Activated T-cell treated with anti-CD3 and anti-CD28 coated beads, Interleukin-2, amount 50 U/mL, for 1 hour (primary cell): ENCODE results near the gene SLC30A5.
"Not testable (repeated sequence)": the region's sequence is repeated elsewhere in the genome, so short reads cannot be mapped to it uniquely, and the experiment has no call there.

Experiments used
- DNase-seq: peaks from one replicate; pipeline ENCODE4 v3.0.0-alpha.2; 2020

Gene SLC30A5

DNA sequence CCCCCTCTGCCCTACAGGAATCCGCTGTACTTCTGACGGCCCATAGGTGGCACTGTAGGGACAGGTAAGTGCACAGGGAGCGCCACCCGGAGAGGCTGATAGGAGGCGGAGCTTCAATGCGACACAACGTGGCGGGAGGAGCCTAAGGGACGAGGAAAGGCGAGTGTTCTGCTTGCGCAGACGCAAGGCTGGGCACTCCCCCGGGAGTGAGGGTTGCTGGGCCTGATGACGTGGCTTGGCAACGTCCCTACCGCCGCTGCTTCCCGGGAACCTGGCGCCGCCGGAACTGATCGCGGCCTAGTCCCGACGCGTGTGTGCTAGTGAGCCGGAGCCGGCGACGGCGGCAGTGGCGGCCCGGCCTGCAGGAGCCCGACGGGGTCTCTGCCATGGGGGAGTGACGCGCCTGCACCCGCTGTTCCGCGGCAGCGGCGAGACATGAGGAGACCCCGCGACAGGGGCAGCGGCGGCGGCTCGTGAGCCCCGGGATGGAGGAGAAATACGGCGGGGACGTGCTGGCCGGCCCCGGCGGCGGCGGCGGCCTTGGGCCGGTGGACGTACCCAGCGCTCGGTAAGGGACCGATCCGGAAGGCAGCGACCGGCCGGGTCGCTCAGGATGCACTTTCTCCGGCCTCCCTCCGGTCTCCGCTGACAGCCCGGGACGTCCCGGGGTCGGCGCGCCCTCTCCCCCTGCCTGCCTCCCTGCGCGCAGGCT is at the start of gene SLC30A5:
SLC30A5 (plus strand) TSS at position 244 of the 712 bp plus-strand sequence; CDS start at position 486, 242 bp downstream.
- peak; percentile 96 for DNase-seq

DNA sequence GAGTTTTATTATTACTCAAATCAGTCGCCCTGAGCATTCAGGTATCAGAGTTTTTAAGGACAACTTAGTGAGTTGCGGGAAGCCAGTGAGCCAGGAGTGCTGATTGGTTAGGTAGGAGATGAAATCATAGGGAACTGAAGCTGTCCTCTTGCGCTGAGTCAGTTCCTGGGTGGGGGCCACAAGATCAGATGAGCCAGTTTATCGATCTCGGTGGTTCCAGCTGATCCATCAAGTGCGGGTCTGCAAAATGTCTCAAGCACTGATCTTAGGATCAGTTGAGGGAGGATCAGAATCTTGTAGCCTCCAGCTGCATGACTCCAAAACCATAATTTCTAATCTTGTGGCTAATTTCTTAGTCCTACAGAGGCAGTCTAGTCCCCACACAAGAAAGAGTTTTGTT is 48.6 kb upstream of the SLC30A5 start:
- not testable (repeated sequence) for DNase-seq

- no peak for DNase-seq
These were observed 47.3 kb upstream of the SLC30A5 start for GRCh38 chr5:69046375-69046957.

DNA sequence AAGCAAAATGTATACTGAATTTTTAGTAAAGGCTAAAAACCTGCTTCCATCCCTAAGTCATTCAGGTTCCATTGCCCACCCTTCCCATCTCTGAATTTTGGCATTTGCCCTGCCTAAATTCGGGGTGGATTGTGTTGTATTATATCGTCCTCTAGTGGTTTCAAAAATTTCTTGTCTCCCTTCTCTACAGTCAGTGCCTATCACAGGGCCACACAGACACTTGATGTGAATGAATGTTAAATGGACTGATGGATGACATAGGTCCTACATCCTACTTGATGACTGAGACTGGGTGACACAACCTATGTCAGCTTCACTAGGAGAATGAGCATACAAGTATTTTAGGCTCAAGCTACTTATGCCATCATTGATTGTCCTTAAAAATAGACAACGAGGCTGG is 45.6 kb upstream of the SLC30A5 start:
- no peak for DNase-seq

DNA sequence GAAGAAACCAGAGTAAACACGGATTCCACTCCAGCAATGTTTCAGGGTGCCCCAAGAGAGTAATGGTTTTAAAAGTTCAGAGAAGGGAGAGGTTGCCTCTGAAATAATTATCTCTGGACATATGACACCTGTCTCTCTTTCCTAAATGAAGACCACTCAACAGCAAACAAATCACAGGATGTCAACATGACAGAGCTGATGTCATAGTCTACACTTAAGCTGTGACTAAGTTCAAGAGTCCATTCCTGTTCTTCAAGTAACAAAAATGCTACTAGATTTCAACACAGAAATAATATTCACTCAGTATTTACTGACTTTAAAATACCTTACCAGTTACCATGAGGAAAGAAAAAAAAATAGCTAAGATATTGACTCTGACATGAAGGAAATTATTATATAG is 44.7 kb upstream of the SLC30A5 start:
- DNase-seq, result no peak

DNA sequence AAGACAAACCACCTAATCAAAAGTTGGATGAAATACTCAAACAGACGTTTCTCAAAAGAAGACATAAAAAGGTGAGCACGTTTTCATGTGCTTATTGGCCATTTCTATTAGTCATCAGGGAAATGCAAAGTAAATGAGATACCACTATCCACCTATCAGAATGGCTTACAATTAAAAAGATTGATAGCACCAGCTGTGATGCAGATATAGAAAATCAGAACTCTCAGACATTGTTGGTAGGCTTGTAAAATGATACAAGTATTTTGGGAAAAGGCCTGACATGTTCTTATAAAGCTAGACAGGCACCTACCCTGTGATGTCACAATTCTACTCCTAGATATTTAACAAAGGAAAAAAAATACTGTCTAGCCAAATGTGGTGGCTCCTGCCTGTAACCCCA is 44.0 kb upstream of the SLC30A5 start:
- DNase-seq, result no peak

- no peak for DNase-seq
These were observed 43.6 kb upstream of the SLC30A5 start for GRCh38 chr5:69050214-69050613.

DNA sequence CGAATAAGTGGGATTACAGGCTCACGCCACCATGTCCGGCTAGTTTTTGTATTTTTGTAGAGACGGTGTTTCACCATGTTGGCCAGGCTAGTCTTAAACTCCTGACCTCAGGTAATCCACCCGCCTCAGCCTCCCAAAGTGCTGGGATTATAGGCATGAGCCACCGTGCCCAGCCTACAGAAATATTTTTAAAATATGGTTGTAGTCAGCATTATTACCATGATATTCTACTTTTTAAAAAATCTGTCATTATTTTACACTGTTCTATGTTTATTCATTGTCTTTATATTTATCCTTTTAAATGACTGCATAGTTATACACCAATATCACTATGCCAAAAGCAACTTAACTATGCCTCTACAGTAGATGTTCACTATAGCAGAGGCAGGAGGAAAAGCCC is 41.6 kb upstream of the SLC30A5 start:
- no peak for DNase-seq

DNA sequence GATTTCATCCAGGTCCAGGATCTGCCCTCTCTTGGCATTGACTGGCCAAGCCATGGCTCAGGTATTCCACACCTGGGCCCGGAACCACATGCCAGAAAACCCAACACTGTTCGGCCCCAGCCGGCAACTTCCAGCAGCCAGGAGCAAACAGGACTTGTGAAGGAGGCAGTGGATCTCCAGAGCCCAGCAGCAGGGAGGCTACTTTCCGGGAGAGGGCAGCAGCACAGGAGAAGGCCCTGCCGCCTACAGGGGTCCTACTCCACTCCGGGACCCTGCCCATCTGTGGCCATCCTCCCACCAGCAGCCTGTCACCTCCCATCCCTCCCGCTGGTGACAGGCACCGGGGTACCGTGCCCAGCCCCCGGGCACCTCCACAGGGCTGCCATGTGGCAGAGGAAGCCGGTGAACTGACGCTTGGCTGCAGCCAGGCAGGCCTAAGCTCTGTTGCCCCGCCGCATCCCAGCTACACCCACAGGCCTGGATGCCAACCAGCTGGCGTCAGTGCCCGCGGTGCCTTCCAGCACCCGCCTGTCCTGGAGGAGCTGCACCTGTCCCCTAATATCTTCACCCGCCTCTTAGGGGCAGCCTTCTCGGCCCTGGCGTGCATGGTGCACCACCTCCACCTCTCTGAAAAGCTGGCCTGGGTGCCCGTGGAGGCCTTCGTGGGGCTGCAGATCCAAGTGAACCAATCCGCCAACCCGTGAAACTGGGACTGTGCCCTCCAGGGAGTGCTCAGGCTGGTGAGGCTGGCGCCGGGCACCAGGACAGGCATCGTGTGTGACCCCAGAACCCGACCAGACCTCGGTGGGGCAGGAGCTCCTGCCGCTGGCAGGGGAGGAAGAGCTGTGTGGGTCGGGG is 18.9 kb upstream of the SLC30A5 start:
- DNase-seq, result no peak

GRCh38 chr5:69075522-69076179 is 18.2 kb upstream of the SLC30A5 start:
- no peak for DNase-seq

- DNase-seq, result no peak
These were observed 14.8 kb upstream of the SLC30A5 start for GRCh38 chr5:69078921-69079540.

- no peak for DNase-seq
These were observed 14.3 kb upstream of the SLC30A5 start for GRCh38 chr5:69079556-69079955.

DNA sequence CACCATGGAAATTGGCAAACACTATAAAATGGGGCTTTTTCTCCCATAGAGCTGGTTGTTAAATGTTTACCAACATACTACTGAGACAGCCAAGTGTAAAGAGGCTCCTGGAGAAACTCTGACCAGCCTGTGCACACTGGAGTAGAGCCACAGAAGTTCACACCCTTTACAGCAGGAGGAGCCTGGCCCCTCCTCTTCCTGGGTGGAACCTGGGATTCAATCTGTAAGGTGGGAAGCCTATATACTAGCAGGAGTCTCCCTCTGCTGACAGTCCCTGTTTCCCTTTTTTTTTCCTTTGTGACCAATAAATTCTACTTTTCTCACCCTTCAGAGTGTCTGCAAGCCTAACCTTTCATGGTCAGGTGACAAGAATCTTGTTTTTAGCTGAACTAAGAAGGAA is 10.4 kb upstream of the SLC30A5 start:
- DNase-seq, result no peak

- DNase-seq, result no peak
These were observed 9.6 kb upstream of the SLC30A5 start for GRCh38 chr5:69084195-69084594.

DNA sequence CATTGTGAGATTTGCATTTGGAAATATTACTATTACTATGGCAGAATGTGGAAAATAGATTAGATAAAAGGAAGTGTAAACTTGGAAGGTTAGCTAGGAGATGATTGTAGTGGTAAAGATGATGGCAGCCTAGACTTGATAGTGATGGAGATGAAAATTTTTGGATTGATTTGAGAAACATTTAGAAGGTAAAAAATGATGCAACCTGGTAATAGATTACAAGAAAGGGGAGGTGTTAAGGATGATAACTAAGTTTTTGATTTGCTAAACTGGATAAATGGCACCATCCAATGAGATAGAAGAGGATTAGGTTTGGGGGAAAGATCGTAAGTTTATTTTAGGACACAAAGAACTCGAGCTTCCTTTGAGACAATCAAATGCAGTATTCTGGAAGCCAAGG is 8.9 kb upstream of the SLC30A5 start:
- no peak for DNase-seq

GRCh38 chr5:69086206-69086605 is 7.6 kb upstream of the SLC30A5 start:
- DNase-seq, result no peak

DNA sequence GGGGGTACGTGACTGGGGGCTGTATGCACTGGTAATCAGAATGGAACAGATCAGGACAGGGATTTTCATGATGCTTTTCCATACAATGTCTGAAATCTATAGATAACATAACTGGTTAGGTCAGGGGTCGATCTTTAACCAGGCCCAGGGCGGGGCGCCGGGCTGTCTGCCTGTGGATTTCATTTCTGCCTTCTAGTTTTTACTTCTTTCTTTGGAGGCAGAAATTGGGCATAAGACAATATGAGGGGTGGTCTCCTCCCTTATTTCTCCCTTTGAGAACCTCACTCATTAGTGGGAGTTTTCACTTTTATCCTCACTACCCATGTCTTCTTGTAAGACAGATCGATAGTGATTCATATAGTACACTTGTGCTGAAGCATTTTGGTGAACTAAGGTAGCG is 5.8 kb upstream of the SLC30A5 start:
- DNase-seq, result not testable (repeated sequence)

DNA sequence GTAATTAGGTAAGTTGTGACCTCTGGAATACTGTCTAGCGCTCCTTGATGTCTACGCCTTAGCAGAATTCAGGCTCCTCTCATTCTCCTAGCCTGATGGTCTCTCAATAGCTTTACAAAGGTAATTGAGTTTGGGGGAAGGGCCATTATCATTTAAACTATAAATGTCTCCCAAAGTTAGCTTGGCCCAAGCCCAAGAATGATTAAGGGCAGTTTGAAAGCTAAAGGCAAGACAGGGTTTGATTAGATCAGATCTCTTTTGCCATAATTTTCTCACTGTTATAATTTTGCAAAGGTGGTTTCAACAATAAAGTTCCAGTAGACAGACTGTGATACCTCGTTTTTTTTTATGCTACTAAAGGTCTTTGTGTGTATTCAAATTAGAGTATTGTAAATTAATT is 3.7 kb upstream of the SLC30A5 start:
- no peak for DNase-seq

- no peak for DNase-seq
These were observed 2.0 kb upstream of the SLC30A5 start for GRCh38 chr5:69091771-69092170.

DNA sequence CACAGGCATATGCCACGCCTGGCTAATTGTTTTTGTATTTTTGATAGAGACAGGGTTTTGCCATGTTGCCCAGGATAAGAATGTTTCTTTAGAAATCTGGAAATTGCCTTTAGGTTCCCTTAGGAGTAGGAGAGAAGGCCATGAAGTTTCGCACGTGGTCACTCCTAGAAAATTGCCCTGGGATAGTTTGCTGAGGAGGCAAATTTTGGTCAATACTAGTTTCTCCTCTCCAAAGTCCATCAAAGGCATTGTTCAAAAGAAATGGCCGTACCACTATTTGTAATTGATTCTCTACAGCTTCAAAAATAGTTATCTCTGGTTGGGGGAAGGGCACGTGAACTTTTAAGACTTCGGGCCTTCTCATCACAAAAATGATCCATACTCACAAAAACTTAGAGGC is 845 bp upstream of the SLC30A5 start:
- DNase-seq, result no peak

GRCh38 chr5:69099302-69099701 is 5.5 kb downstream of the SLC30A5 start:
- no peak for DNase-seq

- no peak for DNase-seq
These were observed 9.7 kb downstream of the SLC30A5 start for GRCh38 chr5:69103521-69103920.
